ENCODE data around the gene CRKL.
"Not testable (repeated sequence)": the region's sequence is repeated elsewhere in the genome, so short reads cannot be mapped to it uniquely, and the experiment has no call there.

Gene CRKL, protein sequence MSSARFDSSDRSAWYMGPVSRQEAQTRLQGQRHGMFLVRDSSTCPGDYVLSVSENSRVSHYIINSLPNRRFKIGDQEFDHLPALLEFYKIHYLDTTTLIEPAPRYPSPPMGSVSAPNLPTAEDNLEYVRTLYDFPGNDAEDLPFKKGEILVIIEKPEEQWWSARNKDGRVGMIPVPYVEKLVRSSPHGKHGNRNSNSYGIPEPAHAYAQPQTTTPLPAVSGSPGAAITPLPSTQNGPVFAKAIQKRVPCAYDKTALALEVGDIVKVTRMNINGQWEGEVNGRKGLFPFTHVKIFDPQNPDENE

DNA sequence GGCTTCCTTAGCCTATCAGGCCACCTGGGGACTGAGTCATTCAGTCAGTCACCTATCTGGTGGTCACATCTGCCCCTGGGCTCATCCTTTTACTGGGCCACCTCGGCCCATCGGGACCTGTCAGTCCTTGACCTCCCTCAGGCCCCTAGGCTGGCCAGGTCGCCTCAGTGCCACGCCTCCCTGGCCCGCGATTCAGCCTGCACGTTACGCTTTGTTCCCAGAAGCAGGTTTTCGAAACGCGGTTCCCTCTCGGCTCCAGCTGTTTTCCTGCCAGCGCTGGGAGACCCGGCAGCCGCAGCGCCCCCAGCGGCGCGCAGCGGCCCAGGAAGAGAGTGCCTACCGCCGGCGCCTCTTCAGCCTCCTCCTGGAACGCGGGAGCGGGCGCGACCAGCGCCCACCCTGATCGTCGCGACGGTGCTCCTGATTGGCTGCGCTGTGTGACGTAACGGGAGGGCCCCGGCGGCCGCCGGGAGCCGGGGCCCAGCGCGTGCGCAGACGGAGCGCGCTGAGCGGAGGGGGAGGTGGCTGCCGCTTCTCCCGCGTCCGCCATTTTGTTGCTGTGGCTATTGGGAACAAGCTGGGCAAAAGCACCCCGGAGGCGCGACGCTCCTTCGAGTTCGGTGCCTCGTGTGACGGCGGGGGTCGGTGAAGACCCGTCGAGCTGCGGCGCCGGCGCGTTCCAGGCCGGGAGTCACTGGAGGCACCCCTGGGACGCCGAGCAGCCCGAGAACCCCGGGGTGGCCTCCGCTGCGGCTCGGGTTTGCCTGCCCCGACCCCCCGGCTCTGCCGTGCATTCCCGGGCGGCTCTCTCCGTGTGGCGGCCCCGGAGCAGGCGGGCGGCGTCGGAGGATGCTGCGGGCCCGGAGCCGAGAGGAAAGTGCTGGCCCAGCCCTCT is at the start of gene CRKL:
TSS of gene CRKL (plus strand) at position 492 of the 895 bp plus-strand sequence. CDS start 528 bp downstream, outside the sequence.
- peak; percentile 83 to 96 for DNase-seq

DNA sequence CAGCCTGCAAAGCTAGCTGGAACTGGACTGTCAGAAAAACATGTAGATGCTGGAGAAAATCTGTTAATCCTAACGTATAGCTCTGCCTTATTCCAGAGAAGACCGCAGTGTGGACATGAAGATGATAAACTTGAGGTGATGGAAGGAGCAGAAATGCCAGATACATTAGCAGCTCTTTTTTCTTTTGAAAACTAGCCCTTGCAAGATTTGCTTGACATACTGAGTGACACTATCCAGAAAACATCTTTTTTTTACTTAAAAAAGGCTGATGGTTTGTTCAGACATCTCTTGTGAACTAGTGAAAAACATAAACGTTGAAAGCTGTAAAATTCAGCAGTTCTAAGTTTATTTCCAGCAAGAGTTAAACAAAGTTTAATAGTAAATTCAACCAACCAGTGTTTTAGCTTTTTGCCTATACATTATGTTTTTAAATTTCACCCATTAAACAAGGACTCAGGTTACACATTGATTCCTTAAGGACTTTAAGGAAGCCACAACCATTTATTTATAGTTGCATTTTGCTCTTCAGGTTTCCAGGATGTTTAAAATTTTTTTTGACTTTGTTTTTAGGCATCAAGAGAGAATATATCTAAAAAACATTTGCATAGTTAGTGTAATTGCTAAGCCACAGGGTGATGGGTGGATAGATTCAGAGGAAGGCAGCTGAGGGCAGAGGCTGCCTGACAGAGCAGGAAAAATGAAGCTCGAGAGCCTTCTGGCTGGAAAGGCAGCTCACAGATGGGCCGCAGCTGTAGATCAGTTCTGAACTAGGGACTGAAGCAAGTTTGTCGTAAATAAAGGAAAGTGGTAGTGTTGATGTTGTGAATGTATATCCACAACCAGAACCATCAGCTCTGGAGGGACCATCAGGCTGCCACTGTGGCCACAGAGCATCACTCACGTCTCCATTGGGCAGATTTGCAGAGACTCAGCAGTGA is 48.9 kb upstream of the CRKL start:
- DNase-seq, result no peak

DNA sequence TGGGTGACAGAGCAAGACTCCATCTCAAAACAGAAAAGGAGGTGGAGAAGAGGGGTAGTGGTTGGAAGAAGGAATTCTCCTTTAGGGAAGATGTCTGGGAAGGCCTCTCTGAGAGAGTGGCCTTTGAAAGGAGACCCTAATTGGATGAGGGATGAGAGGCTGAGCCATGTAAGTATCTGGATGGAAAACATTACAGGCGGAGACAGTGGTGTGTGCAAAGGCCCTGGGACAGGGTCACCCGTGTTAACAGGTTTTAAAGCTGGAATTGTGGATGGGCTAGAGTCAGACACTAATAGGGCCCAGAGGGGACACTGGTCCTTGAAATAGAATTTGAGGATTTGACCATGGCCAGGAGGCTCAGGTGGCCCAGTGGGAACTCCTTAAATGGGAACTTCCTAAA is 48.0 kb upstream of the CRKL start:
- DNase-seq, result no peak

DNA sequence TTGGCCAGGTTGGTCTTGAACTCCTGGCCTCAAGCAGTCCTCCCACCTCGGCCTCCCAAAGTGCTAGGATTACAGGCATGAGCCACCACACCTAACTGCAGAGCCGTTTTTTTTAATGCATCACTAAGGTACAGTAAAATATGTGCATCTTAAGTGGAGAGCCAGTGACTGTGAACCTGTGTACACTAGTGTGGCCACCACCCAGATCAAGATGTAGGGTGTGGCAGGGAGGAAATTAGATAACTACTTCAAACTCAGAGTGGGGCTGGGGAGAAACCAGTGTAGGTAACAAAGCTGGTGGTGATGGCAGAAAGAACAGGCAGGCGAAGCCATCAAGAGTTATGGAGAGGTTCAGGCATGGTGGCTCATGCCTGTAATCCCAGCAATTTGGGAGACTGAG is 44.0 kb upstream of the CRKL start:
- no peak for DNase-seq

DNA sequence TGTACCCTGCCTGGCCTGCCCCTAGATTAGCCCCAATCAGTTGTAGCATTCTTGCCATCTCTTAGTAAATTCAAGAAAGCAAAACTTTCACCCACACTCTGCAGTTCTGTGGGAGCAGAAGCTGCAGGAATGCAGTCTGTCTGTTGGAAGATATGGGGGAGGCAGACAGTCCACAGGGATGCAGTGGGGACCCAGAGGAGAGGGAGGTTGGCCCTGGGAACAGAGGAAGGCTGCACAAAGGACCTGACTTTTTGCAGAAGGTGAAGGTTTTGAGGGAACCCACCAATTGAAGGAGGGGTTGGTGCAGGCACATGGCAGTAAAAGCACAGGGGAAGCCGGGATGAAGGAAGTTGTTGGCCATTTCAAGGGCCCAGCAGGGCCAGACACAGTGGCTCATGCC is 41.9 kb upstream of the CRKL start:
- no peak for DNase-seq

DNA sequence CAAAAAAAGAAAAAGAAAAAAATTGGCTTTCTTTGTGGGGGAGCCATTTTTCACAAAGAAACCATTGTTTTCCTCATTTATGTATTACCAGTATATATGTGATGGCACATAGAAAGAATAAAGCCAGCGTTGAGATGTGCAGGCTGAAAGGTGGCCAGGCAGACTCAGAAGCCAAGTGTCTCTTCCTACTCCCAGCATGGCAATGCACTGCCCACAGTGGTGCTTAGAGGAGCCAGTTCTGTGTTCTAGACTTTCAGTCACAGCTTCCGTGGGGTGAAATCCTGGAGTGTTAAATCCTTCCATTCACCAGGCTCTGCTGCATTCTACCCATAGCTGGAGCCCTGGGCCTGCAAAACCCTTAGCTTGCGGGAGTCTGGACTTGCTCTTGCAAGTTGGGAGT is 39.5 kb upstream of the CRKL start:
- DNase-seq, result no peak

DNA sequence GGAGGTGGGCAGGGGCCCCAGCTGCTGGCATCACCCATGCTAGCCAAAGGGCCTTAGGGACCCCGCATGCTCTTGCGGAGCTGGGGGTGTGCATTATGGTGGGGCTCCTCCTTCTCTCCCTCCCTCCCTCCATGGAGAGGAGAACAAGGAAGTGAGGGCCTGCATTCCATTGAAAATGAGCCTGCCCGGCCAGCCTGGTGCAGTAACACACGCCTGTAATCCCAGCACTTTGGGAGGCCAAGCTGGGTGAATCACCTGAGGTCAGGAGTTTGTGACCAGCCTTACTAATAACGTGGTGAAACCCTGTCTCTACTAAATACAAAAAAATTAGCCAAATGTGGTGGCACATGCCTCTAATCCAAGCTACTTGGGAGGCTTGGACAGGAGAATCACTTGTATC is 36.0 kb upstream of the CRKL start:
- DNase-seq, result no peak

DNA sequence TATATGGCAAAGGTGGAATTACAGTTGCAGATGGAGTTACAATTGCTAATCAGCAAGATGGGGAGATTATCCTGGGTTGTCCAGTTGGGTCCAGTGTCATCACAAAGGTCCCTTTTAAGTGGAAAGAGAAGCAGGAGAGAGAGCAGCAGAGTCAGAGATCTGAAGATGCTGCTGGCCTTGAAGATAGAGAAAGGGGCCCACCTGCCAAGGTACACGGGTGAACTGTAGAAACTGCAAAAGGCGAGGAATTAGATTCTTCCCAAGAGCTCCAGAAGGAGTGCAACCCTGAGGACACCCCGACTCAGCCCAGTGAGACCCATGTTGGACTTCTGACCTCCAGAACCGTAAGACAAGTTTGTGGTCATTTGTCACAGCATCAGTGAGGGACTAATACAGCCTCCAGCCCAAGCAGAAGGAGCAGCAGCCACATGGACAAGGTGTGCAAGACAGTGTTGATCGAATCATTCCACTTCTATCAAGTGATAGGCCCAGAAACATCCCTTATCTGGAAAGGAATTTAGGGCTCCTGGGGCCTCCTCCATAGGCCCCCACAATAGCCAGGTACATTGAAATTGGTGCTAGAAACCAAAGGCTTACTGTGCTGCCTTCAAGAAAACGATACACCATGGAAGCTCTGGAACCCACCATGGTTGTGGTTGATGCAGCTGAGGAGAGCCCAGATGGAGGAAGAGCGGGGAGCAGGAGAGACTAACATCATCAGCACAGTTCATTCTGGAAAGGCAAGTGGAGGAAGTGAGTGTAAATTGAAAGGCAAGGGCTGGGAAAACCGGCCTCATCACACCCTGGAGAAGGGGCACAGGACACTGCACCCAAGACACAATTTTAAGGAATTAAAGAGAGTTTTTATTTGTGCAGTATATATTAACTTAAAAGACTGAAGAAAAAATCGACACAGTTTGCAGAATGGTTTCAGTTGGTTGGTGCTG is 35.1 kb upstream of the CRKL start:
- DNase-seq, result no peak

DNA sequence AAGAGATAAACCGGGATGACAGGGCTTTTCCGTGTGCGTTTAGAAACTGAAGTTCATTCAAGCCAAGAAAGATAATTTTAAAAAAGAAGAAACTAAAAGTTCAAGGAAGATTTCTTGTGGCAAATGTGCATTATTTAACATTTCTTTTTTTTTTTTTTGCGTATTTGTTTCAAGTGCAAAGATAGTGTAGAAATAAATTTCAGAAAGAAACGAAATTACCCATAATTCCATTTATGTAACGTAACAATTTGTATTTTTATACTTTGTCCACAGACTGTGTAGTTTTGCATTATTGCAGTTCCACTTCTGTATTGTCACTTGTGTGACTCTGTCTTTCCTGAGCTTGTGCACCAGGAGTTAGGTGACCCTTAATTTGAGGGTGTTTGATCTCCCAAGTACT is 34.4 kb upstream of the CRKL start:
- DNase-seq, result no peak

DNA sequence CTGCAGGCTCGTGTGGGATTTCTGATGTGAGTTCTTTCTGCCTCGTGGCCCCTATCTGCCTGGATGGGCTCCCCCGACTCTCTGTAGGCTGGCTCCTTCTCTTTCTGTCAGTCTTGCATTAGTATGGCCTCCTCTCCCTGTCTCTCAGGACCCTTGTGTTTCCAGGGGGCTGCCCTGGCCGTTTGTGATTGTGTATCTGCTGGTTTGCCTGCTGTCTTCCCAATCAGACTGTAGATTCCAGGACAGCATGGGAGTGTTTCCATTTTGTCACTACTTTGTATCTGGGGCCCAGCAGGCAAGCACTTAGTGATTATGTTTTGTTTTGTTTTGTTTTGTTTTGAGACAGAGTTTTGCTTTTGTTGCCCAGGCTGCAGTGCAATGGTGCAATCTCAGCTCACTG is 32.8 kb upstream of the CRKL start:
- no peak for DNase-seq

DNA sequence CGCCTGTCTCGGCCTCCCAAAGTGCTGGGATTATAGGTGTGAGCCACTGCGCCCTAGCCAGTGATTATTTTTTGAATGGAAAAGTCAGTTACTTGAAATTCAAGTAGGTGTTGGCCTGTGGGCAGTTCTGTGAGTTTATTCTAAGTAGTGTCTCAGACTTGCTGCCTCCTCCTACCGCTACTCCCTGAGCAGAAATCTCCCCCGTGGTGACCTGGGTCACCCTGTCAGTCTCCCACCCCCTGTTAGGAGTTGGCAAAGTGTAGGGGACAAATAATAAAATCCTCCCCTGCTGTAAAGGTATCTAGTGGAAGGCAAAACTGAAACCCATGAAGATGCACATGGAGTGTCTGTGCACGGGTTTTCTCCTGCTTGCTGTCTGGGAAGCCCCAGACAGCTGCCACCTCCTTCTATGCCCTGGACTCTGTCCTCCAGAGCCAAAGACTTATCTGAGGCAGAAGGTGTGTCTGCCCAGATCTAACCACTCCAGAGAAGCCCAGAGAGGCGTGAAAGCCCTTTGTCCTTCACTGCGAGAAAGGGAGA is 32.1 kb upstream of the CRKL start:
- DNase-seq, result no peak

DNA sequence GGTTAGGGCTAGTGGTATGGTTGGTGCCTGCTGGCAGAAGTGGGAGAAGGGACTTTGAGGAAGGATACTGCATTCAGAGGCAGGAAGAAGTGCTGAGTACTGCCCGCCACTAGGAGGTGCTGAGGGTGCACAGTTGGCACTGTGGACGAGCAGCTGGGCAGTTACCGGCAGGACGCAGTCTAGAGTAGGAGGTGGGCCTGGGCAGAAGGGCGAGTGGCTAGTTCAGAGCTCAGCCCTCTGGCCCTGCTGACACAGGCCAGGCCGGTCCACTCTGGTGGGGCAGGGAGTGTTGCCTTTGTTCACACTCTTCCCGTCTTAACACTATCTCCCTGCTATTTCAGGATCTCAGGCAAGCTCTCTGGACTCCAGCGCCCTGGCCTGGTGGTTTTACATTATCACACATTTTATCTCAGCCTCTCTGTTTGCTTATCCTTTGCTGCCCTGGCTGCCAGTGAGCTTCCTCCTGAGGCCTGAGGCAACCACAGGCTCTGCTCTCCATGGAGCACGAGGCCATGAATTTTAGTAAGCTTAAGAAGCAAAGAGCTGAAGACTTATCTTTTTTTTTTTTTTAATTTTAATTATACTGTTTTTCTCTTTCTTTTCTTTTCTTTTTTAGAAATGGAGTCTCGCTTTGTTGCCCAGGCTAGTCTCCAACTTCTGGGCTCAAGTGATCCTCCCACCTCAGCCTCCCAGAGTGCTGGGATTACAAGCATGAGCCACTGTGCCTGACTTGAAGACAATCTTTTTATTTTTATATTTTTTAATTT is 31.5 kb upstream of the CRKL start:
- peak; percentile 31 to 79 for DNase-seq

DNA sequence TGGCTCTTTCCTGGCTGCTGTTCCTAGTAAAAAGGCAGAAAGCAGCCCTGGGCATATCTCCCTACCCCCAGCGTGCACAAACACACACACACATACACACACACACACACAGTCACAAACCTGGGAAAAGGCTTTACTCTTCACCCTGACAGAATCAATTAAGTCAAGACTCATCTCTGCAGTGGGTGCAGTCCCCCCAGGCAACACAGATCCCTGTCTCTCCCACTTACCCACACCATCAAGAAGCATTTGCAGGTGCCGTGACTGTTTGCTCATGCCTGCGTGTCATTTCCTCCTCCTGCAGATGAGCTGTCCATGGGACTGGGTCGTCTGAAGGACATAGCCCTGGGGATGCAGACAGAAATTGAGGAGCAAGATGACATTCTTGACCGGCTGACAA is 29.8 kb upstream of the CRKL start:
- no peak for DNase-seq

DNA sequence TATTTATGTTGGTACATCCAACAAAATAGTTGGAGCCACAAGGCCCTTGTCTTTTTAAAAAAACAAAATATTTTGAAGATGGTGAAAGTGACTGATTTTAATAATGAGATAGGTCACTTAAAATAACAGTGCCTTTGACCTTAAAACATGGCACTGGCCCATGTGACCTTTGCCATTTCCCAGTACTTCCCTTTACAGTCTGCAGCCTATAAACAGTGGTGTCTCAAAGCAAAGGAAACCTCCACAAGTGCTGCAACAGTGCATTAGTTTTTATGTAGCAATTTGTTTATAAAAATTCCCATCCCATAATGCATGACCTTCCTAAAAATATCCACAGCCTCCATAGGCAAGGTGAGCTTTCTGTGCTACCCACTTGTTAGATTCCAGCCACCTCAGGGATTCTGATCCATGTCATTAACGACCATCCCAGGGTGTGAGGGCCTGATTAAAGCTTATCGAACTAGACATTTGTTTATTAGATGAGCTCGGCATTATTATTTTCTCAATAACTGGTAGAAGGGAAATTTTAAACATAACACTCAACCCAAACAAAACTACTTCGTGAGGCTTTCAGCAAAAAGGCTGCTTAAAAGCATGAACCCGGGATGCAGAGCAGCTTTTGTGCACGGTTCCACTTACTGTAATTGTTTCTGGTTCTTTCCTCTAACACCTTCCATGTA is 28.0 kb upstream of the CRKL start:
- no peak for DNase-seq

DNA sequence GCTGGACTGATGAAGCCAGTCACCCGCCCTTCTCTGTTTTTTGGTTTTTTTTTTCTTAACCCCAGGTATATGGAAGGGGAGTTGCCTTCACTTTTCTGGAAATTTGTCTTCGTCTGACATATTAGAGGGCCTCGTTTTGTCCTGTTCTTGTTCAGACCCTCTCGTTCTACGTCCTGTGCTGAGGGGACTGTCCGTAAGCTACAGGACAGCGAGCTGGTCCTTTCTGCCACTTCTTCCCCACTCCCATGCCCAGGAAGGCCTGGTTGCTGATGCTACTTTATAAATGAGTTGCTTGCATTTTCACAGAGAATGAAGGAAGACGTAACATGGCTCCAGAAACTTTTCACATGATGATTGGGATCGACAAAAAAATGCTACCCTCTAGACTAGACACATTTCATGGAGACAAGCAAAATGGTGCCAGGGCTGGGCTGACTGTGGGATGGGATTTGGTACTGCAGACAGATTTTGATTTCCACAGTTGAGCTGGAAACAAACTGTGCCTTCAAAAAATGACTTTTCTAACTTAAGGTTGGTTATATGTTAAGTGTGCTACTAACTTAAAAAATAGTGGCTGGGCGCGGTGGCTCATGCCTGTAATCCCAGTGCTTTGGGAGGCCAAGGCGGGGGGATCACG is 27.2 kb upstream of the CRKL start:
- DNase-seq, result no peak

DNA sequence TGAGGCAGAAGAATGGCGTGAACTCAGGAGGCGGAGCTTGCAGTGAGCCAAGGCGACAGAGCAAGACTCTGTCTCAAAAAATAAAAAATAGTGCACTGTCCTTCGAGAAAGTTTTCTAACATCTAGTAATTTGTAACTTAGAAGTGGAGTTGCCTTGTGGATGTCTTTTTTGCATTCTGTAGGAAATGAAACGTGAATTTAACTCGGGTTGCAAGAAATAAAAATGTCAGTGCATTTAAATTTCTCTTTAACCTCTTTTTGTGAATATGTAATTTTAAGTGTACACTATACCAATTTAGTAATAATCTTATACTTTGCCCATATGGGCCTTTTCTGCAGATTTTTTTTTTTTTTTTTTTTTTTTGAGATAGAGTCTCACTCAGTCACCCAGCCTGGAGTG is 26.2 kb upstream of the CRKL start:
- no peak for DNase-seq

DNA sequence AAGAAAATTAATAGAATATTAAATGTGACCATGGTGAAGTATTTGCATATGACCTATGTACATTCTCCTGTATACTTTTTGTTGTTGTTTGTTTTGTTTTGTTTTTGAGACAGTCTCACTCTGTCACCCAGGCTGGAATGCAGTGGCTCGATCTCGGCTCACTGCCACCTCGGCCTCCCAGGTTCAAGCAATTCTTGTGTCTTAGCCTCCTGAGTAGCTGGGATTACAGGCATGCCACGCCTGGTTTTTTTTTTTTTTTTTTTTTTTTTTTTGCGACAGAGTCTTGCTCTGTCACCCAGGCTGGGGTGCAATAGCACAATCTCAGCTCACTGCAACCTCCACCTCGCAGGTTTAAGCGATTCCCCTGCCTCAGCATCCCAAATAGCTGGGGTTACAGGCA is 19.5 kb upstream of the CRKL start:
- not testable (repeated sequence) for DNase-seq

DNA sequence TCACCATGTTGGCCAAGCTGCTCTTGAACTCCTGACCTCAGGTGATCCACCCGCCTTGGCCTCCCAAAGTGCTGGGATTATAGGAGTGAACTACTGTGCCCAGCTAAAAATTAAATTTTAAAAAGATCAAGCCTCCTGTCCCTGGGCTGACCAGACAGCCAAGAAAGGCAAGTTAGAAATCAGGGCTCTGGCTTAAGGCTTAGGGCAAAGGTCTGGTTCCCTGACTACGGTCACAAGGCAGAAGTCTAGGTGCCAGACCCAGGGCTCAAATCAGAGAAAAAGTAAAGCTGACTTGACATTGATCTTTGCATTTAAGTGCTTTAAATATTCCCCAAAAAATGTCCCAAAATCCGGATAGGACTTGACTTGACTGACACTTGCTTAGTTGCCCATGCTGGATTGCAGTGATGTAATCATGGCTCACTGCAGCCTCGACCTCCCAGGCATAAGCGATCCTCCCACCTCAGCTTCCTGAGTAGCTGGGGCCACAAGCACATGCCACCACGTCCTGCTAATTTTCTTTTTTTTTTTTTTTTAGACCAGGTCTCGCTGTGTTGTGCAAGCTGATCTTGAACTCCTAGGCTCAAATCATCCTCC is 17.3 kb upstream of the CRKL start:
- no peak for DNase-seq

Measured in NCI-H526 (cell line).